ENCODE data around the gene JUN. TPM values are rescaled to one million over a fixed set of nuclear protein-coding genes. Genes with fewer than 3 reads are reported as not detected.

Gene JUN
- polyA plus RNA-seq, 1 experiment, result 23.4 TPM

- H3K27me3 ChIP-seq (ENCODE audit: control insufficient read depth, insufficient read depth, low read length), result no peaks in the 10 kb centered on the region
- no peak for TF ChIP-seq CTCF (IDR thresholded peaks at IDR 0.05; ENCODE audit: insufficient read depth, low read depth, low read length)
- no peaks in the 10 kb centered on the region for H3K36me3 ChIP-seq (ENCODE audit: control insufficient read depth, insufficient read depth, low read length)
- no peak for DNase-seq (ENCODE audit: low read depth)
- H3K4me3 ChIP-seq (ENCODE audit: low read depth, low read length), result no peak overlapping the region
- POLR2A ChIA-PET, result no interaction called here
- CTCF ChIA-PET, result interaction anchor here (0.5 to 4.5 kb wide), 11 partner anchors 11 to 1017 kb away, joined by 3 to 41 read pairs (median 5); no protein-coding TSS in a partner anchor
Measured at GRCh38 chr1:58741678-58742553, 41.9 kb downstream of the JUN start.

- ChIA-PET CTCF (interaction anchor here (0.6 to 4.5 kb wide), 18 partner anchors 8 to 1208 kb away, joined by 3 to 41 read pairs (median 4); no protein-coding TSS in a partner anchor), POLR2A (no interaction called here)
- no peak for DNase-seq (ENCODE audit: low read depth)
- H3K36me3 ChIP-seq (ENCODE audit: control insufficient read depth, insufficient read depth, low read length), result no peaks in the 10 kb centered on the region
- H3K4me3 ChIP-seq (ENCODE audit: low read depth, low read length), result no peak overlapping the region
- TF ChIP-seq CTCF (IDR thresholded peaks at IDR 0.05; ENCODE audit: insufficient read depth, low read depth, low read length), result peak; percentile 66
- no peaks in the 10 kb centered on the region for H3K27me3 ChIP-seq (ENCODE audit: control insufficient read depth, insufficient read depth, low read length)
Measured at GRCh38 chr1:58739856-58740466, 43.9 kb downstream of the JUN start.

GRCh38 chr1:58738876-58739275 lies 45.0 kb downstream of the JUN start:
- ChIA-PET POLR2A (no interaction called here), CTCF (interaction anchor here (0.9 to 3.1 kb wide), 14 partner anchors 13 to 1020 kb away, joined by 3 to 14 read pairs (median 5); no protein-coding TSS in a partner anchor)
- Histone ChIP-seq H3K27me3 (ENCODE audit: control insufficient read depth, insufficient read depth, low read length) (no peaks in the 10 kb centered on the region), H3K36me3 (ENCODE audit: control insufficient read depth, insufficient read depth, low read length) (no peaks in the 10 kb centered on the region), H3K4me3 (ENCODE audit: low read depth, low read length) (no peak overlapping the region)
- no peak for DNase-seq (ENCODE audit: low read depth)
- no peak for TF ChIP-seq CTCF (IDR thresholded peaks at IDR 0.05; ENCODE audit: insufficient read depth, low read depth, low read length)

- Histone ChIP-seq H3K27me3 (ENCODE audit: control insufficient read depth, insufficient read depth, low read length) (no peaks in the 10 kb centered on the region), H3K4me3 (ENCODE audit: low read depth, low read length) (no peak overlapping the region), H3K36me3 (ENCODE audit: control insufficient read depth, insufficient read depth, low read length) (no peaks in the 10 kb centered on the region)
- no peak for TF ChIP-seq CTCF (IDR thresholded peaks at IDR 0.05; ENCODE audit: insufficient read depth, low read depth, low read length)
- CTCF ChIA-PET, result interaction anchor here (0.7 to 1.2 kb wide), 3 partner anchors 9 to 1024 kb away, joined by 3 read pairs; no protein-coding TSS in a partner anchor
- POLR2A ChIA-PET, result no interaction called here
- DNase-seq (ENCODE audit: low read depth), result no peak
Measured at GRCh38 chr1:58735586-58735985, 48.3 kb downstream of the JUN start.

- H3K4me3 ChIP-seq (ENCODE audit: low read depth, low read length), result no peak overlapping the region
- no peak for DNase-seq (ENCODE audit: low read depth)
- ChIA-PET CTCF (interaction anchor here (1.2 to 1.5 kb wide), 3 partner anchors 8 to 1026 kb away, joined by 3 read pairs; no protein-coding TSS in a partner anchor), POLR2A (no interaction called here)
- H3K27me3 ChIP-seq (ENCODE audit: control insufficient read depth, insufficient read depth, low read length), result no peaks in the 10 kb centered on the region
- no peaks in the 10 kb centered on the region for H3K36me3 ChIP-seq (ENCODE audit: control insufficient read depth, insufficient read depth, low read length)
- no peak for TF ChIP-seq CTCF (IDR thresholded peaks at IDR 0.05; ENCODE audit: insufficient read depth, low read depth, low read length)
Measured at GRCh38 chr1:58734630-58735029, 49.2 kb downstream of the JUN start.
